OCI-M1 (cell line): Measurements from ENCODE around the gene COLQ.
"Not testable (repeated sequence)": the region's sequence is repeated elsewhere in the genome, so short reads cannot be mapped to it uniquely, and the experiment has no call there.

Source experiments
- DNase-seq: peaks from one replicate; lab custom pipeline; 2025; lab: John Stamatoyannopoulos, UW

Gene COLQ

GRCh38 chr3:15490158-15490557, 31.3 kb downstream of the COLQ start:
- no peak for DNase-seq

GRCh38 chr3:15488002-15488401, 33.5 kb downstream of the COLQ start:
- DNase-seq, result no peak

- DNase-seq, result no peak
These were observed 34.5 kb downstream of the COLQ start for GRCh38 chr3:15486979-15487378.

- no peak for DNase-seq
These were observed 35.5 kb downstream of the COLQ start for GRCh38 chr3:15486020-15486419.

GRCh38 chr3:15484551-15484950, 37.0 kb downstream of the COLQ start:
- DNase-seq, result not testable (repeated sequence)

GRCh38 chr3:15479400-15480224, 41.9 kb downstream of the COLQ start:
- no peak for DNase-seq

- DNase-seq, result no peak
These were observed 42.9 kb downstream of the COLQ start for GRCh38 chr3:15478640-15478979.

GRCh38 chr3:15477951-15478639, 43.4 kb downstream of the COLQ start:
- no peak for DNase-seq

- DNase-seq, result no peak
These were observed 45.1 kb downstream of the COLQ start for GRCh38 chr3:15476378-15476777.

GRCh38 chr3:15475161-15475560, 46.3 kb downstream of the COLQ start:
- DNase-seq, result no peak

- DNase-seq, result no peak
These were observed 49.6 kb downstream of the COLQ start for GRCh38 chr3:15471861-15472260.

GRCh38 chr3:15470849-15471248, 50.7 kb downstream of the COLQ start:
- no peak for DNase-seq

GRCh38 chr3:15470261-15470660, 51.2 kb downstream of the COLQ start:
- no peak for DNase-seq

- DNase-seq, result no peak
These were observed 54.0 kb downstream of the COLQ start for GRCh38 chr3:15467227-15468181.

GRCh38 chr3:15465876-15466585, 55.5 kb downstream of the COLQ start:
- no peak for DNase-seq

- no peak for DNase-seq
These were observed 59.1 kb downstream of the COLQ start for GRCh38 chr3:15462451-15462850.

GRCh38 chr3:15460891-15461531, 60.5 kb downstream of the COLQ start:
- no peak for DNase-seq

- DNase-seq, result no peak
These were observed 63.2 kb downstream of the COLQ start for GRCh38 chr3:15458212-15458780.

- not testable (repeated sequence) for DNase-seq
These were observed 64.6 kb downstream of the COLQ start for GRCh38 chr3:15456915-15457314.

- no peak for DNase-seq
These were observed 65.2 kb downstream of the COLQ start for GRCh38 chr3:15456321-15456720.

GRCh38 chr3:15455756-15456155, 65.8 kb downstream of the COLQ start:
- no peak for DNase-seq
